Dermis microvascular lymphatic vessel endothelial cell (primary cell): ENCODE measurements around the gene POLR2A. TPM values are rescaled to one million over a fixed set of nuclear protein-coding genes. Genes with fewer than 3 reads are reported as not detected.

ENCODE experiments used
- total RNA-seq: library from RNA; depleted of rRNA; stranded (reverse); fragments of >200 nt; gene quantifications from 2 replicates; pipeline ENCODE4 v1.2.1, GENCODE V29; 2014

The POLR2A gene
- total RNA-seq, 1 donor from 2014 or later, result 56.5 TPM

Other genes starting within 250 kb of the POLR2A start
- gene DVL2, start 249.8 kb upstream of the POLR2A start, total RNA-seq, result 28.6 and 37.0 TPM in 2 replicates
- gene PHF23, start 244.9 kb upstream of the POLR2A start, total RNA-seq, result 29.7 and 45.6 TPM in 2 replicates
- gene GABARAP, start 241.9 kb upstream of the POLR2A start, total RNA-seq, result 92.6 and 197 TPM in 2 replicates
- gene CTDNEP1, start 232.6 kb upstream of the POLR2A start, total RNA-seq, result 25.9 and 35.5 TPM in 2 replicates
- gene ELP5, start 232.2 kb upstream of the POLR2A start, total RNA-seq, result 31.8 and 34.6 TPM in 2 replicates
- gene CLDN7, start 221.9 kb upstream of the POLR2A start, total RNA-seq, result 1.0 and 2.7 TPM in 2 replicates
- gene SLC2A4, start 202.6 kb upstream of the POLR2A start, total RNA-seq, result 0.76 and 0.90 TPM in 2 replicates
- gene YBX2, start 189.7 kb upstream of the POLR2A start, total RNA-seq, result 0.25 and 0.26 TPM in 2 replicates
- 540 and 622 TPM in 2 replicates for gene EIF5A, start 176.7 kb upstream of the POLR2A start, total RNA-seq
- gene GPS2, start 169.0 kb upstream of the POLR2A start, total RNA-seq, result 19.1 and 28.3 TPM in 2 replicates
- 9.1 and 15.0 TPM in 2 replicates for gene NEURL4, start 155.0 kb upstream of the POLR2A start, total RNA-seq
- 0.26 and 1.0 TPM in 2 replicates for gene ACAP1, start 147.8 kb upstream of the POLR2A start, total RNA-seq
- gene KCTD11, start 132.2 kb upstream of the POLR2A start, total RNA-seq, result 2.3 and 3.4 TPM in 2 replicates
- not detected in 2 replicates for gene TMEM95, start 129.2 kb upstream of the POLR2A start, total RNA-seq
- 2.1 and 2.3 TPM in 2 replicates for gene TNK1, start 103.3 kb upstream of the POLR2A start, total RNA-seq
- 13.5 and 34.0 TPM in 2 replicates for gene PLSCR3, start 89.8 kb upstream of the POLR2A start, total RNA-seq
- 127 and 212 TPM in 2 replicates for gene TMEM256, start 80.3 kb upstream of the POLR2A start, total RNA-seq
- gene NLGN2, start 76.5 kb upstream of the POLR2A start, total RNA-seq, result 1.4 and 3.0 TPM in 2 replicates
- gene SPEM1, start 64.0 kb upstream of the POLR2A start, total RNA-seq, result not detected in 2 replicates
- gene SPEM2, start 58.8 kb upstream of the POLR2A start, total RNA-seq, result not detected in 2 replicates
- not detected in 2 replicates for gene SPEM3, start 55.5 kb upstream of the POLR2A start, total RNA-seq
- gene TMEM102, start 48.9 kb upstream of the POLR2A start, total RNA-seq, result 6.8 and 10.1 TPM in 2 replicates
- 0.13 and 0.38 TPM in 2 replicates for gene FGF11, start 44.9 kb upstream of the POLR2A start, total RNA-seq
- gene CHRNB1, start 39.3 kb upstream of the POLR2A start, total RNA-seq, result 7.2 and 10.0 TPM in 2 replicates
- gene ZBTB4, start 4.7 kb upstream of the POLR2A start, total RNA-seq, result 6.7 and 11.3 TPM in 2 replicates
- not detected in 2 replicates for gene SLC35G6, start 2.9 kb upstream of the POLR2A start, total RNA-seq
- 4.7 and 9.4 TPM in 2 replicates for gene TNFSF12, start 64.7 kb downstream of the POLR2A start, total RNA-seq
- gene TNFSF13, start 74.4 kb downstream of the POLR2A start, total RNA-seq, result 0.25 and 0.26 TPM in 2 replicates
- gene SENP3, start 77.6 kb downstream of the POLR2A start, total RNA-seq, result 61.2 and 74.1 TPM in 2 replicates
- 0.77 and 1.5 TPM in 2 replicates for gene CD68, start 95.3 kb downstream of the POLR2A start, total RNA-seq
- 70.0 and 98.1 TPM in 2 replicates for gene MPDU1, start 99.5 kb downstream of the POLR2A start, total RNA-seq
- gene SOX15, start 105.7 kb downstream of the POLR2A start, total RNA-seq, result 0.13 TPM in 2 replicates
- 29.4 and 35.4 TPM in 2 replicates for gene FXR2, start 130.5 kb downstream of the POLR2A start, total RNA-seq
- 27.6 and 37.3 TPM in 2 replicates for gene SAT2, start 143.5 kb downstream of the POLR2A start, total RNA-seq
- 0.13 TPM in 1 of 2 replicates, not detected in the other for gene SHBG, start 145.8 kb downstream of the POLR2A start, total RNA-seq
- not detected in 2 replicates for gene ATP1B2, start 166.6 kb downstream of the POLR2A start, total RNA-seq
- 44.0 and 51.2 TPM in 2 replicates for gene TP53, start 203.1 kb downstream of the POLR2A start, total RNA-seq
- 6.9 and 7.0 TPM in 2 replicates for gene WRAP53, start 204.1 kb downstream of the POLR2A start, total RNA-seq
- gene EFNB3, start 220.8 kb downstream of the POLR2A start, total RNA-seq, result 0.13 and 1.1 TPM in 2 replicates
- under 0.01 and 0.25 TPM in 2 replicates for gene DNAH2, start 233.4 kb downstream of the POLR2A start, total RNA-seq